T-helper 22 cell (primary cell): ENCODE measurements around the gene PNPT1.

Source experiments
- DNase-seq: peaks from one replicate; pipeline ENCODE4 v3.0.0-alpha.2; 2020; ENCODE audit warnings: low read depth

The PNPT1 gene

DNA sequence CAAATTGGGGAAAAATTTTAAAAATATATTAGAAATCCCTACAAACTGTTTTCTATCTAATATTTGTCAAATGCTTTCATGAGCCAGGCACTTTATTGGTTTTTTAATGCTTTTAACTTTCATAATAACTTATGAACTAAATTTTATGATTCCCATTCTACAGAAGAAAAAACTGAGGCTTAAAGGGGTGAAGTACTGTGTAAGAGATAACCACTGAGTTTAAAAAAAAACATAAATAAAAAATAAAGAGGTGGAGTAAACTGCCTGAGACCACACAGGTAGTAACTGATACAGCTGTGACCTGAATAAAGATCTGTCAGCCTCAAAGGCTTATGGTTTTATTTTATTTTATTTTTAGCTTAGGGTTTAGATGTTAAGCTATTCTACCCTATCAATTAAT is 24.7 kb downstream of the PNPT1 start:
- no peak for DNase-seq

DNA sequence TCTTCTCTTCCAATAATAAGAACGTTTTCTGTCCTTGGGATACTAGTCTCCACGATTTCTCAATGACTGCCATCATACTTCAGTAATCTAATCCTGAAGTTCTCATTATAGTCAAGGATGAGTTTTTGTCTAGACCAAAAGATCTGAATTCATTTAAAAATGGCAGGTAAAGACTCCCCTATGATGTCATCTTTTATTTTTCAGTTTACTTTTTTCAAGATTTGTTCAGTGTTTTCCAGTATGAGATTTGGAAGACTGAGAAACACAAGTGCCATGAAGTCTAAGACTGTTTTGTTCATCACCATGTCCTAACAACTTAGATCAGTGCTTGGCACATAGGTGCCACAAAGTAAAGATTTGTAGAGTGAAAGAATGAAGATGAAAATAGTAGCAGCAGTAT is 40.4 kb downstream of the PNPT1 start:
- no peak for DNase-seq

DNA sequence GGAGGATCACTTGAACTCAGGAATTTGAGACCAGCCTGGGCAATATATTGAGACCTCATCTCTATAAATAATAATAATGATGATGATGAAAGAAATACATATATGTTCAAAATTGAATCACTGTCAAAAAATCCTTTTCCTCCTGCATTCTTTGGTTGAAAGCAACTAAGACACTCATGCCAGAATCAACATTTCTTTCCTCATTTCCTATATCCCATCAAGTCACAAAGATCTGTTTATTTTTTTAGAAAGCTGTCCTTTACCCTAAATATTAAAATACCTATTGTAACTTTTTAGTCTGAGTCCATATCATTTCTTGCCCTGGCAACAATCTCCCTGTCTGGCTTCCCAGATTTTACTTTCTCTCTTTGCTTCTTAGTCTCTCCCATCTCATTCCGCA is 44.4 kb downstream of the PNPT1 start:
- DNase-seq = no peak

DNA sequence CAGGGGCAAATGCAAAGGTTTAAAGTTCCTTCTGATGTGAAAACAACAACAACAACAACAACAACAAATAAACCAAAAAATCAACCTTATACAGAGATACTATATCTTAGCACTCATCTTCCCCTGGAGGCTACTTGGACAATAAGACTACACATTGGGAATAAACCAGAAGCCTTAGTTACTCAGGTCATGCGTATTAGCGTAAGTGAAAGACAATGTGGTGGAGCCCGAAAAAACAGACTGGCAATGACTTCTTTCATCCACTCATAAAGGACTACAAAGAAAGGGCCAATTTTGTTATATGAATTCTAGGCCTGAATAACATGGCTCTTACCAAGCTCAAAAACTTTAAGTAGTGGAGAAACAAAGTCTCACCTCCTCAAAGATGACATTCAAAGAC is 56.8 kb downstream of the PNPT1 start:
- DNase-seq = no peak

DNA sequence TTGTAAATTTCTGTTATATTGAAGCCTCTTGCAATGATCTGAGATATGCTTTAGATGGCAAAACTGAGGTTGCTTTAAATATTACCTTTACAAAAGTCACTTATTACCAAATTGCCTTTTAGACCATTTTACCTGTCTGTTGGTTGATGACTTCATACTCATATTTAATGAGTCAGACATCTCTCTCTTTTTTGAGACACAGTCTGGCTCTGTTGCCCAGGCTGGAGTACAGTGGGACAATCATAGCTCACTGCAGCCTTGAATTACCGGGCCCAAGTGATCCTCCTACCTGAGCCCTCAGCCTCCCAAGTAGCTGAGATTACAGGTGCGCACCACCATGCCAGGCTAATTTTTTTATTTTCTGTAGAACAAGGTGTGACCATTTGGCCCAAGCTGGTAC is 64.7 kb downstream of the PNPT1 start:
- DNase-seq = no peak

GRCh38 chr2:55627915-55628314 is 65.7 kb downstream of the PNPT1 start:
- DNase-seq = no peak

DNA sequence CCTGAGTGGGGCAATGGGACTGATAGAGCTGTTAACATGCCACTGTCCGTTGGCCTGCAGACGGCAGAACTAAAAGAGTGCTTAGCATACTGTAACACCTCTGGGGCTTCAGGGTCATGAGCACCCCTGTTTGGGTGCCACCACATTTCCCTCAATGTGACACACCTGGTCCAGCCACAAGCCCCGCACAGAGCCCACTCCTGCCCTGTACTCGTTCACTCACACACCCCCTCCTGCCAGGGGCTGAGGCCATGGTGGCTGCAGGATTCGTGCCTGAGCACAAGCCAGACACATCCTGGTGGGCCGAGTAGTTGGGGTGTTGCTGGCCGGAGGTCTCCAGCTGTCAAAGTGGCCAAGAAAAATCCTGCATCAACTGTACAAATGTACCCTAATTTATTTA is 71.8 kb downstream of the PNPT1 start:
- no peak for DNase-seq

DNA sequence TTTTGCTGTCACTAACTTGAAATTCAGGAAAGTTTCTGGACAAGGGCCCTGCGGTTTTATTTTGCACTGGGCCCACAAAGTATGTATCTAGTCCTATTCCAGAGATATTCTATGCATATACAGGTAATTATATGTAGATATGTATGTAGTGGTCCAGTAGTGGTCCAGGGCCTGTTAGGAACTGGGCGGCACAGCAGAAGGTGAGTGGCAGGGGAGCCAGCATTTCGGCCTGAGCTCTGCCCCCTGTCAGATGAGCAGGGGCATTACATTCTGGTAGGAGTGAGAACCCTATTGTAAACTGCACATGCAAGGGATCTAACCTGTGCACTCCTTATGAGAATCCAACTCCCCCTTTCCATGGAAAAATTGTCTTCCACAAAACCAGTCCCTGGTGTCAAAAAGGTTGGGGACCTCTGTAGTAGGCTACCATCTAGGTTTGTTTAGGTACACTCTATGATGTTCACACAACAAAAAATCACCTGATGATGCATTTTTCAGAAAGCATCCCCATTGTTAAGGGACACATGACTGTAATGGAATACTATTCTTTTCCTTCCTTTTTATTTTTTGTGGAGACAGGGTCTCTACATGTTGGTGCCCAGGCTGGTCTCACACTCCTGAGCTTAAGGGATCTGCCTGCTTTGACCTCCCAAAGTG is 73.4 kb downstream of the PNPT1 start:
- no peak for DNase-seq

GRCh38 chr2:55618275-55619055 is 75.2 kb downstream of the PNPT1 start:
- DNase-seq = peak; percentile 32

DNA sequence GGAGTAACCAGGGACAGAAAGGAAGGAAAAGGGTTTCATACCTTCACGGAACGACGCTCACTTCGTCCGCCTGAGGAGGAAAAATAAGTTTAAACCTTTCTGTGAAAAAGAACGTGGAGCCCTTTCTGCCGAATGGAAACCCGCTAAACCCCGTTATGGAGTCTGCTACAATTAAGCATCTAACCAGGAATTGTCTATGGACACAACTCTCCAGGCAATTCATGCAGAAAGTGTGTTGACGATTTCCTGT is 75.7 kb downstream of the PNPT1 start:
- DNase-seq = no peak

GRCh38 chr2:55617175-55618024 is 76.2 kb downstream of the PNPT1 start, which contains the start of gene PPP4R3B:
PPP4R3B (minus strand) TSS chr2:55617622; CDS start chr2:55617285, 337 bp downstream.
- peak; percentile 99 for DNase-seq

- DNase-seq = peak; percentile 27
These were observed 77.0 kb downstream of the PNPT1 start for GRCh38 chr2:55616551-55617174.

DNA sequence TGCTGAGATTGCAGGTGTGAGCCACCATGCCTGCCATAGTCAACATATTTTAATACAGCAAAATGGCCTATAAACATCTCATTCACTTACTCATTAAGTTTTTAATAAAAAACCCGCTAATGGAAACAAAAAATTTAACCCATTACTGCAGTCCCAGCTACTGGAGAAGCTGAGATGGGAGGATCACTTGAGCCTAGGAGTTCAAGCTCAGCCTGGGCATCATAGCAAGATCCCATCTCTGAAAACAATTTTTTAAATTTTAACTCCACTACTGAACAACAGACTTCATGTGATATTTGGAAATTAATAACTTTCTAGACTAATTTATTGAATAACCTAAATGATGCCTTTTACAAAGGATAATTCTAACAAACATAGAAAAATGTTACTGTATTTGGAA is 81.6 kb downstream of the PNPT1 start:
- DNase-seq = no peak

GRCh38 chr2:55610954-55611743 is 82.5 kb downstream of the PNPT1 start:
- DNase-seq = no peak

DNA sequence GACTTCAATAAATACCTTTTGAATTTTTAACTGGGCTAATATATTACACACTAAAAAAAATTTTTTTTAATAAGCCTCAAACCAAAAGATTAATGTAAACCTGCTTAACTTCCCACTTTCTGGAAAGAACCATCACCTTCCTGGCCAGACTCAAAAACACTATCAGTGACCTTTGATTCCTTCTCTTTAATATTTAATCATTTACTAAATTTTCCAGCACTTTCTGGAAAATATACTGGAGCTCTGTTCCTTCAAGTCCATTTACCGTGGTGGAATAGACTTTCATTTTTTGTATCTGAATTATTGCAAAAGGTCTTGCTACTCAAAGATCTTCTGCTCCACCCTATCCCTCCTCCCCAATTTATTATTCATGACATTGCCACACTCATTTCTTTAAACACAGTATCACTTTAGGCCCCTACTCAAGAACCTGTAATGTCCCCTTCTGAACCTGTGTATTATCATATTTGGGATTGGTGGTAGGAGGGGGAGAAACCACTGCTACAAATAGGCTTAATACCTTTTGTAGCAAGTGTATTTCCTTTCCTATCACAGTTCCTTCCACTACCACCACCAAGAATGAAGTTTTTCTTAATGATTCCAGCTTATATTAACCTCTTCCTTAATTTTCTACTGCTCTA is 83.6 kb downstream of the PNPT1 start:
- DNase-seq = no peak

DNA sequence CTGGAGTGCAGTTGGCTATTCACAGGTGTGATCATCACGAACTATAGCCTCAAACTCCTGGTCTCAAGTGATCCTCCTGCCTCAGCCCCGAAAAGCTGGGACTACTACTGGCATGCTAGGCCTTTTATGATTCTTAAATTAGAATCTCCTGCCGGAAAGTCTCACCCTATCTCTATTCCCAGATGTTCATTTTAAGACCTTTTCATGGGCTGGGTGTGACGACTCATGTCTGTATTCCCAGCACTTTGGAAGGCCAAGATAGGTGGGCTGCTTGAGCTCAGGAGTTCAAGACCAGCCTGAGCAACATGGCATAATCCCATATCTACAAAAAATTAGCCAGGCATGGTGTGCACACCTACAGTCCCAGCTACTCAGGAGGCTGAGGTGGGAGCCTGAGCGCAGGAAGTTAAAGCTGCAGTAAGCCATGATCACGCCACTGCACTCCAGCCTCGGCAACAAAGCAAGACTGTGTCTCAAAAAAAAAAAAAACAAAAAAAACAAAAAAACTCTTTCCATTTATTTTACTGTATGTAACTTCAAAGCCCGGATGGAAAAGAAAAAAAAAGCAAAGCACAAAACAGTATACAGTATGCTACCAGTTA is 84.3 kb downstream of the PNPT1 start:
- DNase-seq = no peak

GRCh38 chr2:55607717-55608116 is 85.9 kb downstream of the PNPT1 start:
- DNase-seq = no peak

- no peak for DNase-seq
These were observed 89.5 kb downstream of the PNPT1 start for GRCh38 chr2:55604027-55604565.

GRCh38 chr2:55601849-55602248 is 91.8 kb downstream of the PNPT1 start:
- DNase-seq = no peak

DNA sequence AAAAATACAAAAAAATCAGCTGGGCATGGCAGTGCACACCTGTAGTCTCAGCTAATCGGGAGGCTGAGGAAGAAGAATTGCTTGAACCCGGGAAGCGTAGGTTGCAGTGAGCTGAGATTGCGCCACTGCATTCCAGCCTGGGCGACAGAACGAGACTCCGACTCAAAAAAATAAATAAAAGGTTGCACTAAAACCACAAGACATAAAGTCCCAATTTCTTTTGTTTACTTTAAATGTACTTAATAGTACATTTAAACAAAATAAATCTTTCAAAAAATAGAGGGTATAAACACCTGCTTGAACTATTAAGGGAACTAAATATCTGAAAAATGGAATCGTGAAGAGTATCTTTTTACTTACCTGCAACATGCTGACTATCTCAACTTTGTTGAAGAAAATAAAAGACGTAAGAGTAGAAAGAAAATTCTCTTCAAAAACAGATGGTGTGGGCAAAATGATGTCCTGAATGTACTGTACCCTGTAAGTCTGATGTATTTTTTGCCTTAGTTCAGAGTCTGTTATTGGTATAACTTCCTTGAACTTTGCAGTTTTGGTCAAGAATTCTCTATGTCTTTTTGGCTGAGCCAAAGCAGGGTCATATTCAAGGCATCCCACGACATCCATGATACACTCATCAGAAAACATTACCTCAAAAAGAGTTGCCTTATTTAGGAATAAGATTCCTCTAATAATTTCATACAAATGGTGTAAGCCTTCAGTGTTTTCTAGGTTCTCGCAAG is 95.4 kb downstream of the PNPT1 start:
- no peak for DNase-seq
